ENCODE measurements around the gene TUBA1C. TPM values are rescaled to one million over a fixed set of nuclear protein-coding genes. Genes with fewer than 3 reads are reported as not detected.

TUBA1C gene
- total RNA-seq, 1 experiment from 2014 or later: 540 TPM

DNA sequence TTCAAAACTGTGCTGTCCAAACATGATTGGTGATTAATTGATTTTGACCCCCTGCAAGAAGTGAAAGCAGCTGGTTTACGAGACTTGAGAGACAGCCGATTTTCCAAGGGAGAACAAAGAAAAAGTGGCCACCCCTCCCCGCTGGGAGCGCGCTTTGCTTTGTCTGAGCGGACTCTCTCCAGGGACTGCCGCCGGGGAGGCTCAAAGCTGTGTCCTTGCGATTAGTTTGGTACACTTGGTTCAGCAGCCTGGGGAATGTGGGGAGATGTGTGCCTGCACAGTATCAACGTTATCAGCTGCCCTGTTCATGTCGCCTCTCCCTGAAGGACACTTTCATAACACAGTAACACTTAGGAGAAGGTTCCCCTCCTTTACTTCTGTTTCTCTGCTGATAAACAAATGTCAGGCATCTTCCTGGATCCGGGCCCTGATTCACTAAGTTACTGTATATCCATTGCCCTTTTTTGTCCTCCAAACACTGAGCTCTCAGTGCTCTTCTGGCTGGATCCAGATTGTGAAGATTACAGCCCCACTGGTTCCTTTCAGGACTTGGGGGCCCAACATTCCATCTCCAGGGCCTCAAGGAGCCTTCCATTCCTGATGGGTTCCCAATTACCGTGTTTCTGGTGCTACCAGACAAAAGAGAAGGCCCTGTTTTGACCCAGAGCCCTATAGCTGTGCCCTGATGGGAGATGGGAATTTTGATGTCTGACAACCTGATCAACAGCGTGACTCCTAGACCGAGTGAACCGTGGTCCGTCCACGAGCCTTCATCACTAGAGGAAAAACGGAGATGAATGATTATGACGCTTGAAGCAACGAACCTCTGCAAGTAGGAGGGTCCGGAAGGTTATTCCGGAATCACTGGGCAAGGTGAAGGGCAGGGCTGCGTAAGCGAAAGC, 31.7 kb upstream of the TUBA1C start:
- H3K9me3 Mint-ChIP-seq: no peaks in the 10 kb centered on the region
- H3K4me1 Mint-ChIP-seq: peaks cover 27% of the 10 kb centered on the region
- H3K27ac Mint-ChIP-seq: no peak overlapping the region
- DNase-seq (ENCODE audit: low spot score): peak; percentile 62
- H3K4me3 Mint-ChIP-seq: peak overlapping the region; percentile 38
- ChIA-PET POLR2A (interaction anchor here (0.6 to 2.8 kb wide), 3 partner anchors 10 to 102 kb away, joined by 4 to 10 read pairs (median 5); partner anchors contain the start of gene TUBA1B), CTCF (interaction anchor here (0.6 to 3.6 kb wide), 13 partner anchors 9 to 189 kb away, joined by 3 to 29 read pairs (median 4); partner anchors contain the start of genes PRPH, TUBA1A and TUBA1B)
- no peaks in the 10 kb centered on the region for H3K36me3 Mint-ChIP-seq
- no peak for TF ChIP-seq NFATC4 (CRISPR knock-in tag; IDR thresholded peaks at IDR 0.05)
- no peak for TF ChIP-seq ZNF121 (CRISPR knock-in tag; IDR thresholded peaks at IDR 0.05)
- TF ChIP-seq, protein P1, sequence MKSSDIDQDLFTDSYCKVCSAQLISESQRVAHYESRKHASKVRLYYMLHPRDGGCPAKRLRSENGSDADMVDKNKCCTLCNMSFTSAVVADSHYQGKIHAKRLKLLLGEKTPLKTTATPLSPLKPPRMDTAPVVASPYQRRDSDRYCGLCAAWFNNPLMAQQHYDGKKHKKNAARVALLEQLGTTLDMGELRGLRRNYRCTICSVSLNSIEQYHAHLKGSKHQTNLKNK (CRISPR knock-in tag; IDR thresholded peaks at IDR 0.05): no peak
- TF ChIP-seq SOX15 (CRISPR knock-in tag; IDR thresholded peaks at IDR 0.05): no peak
- no peak for TF ChIP-seq TEAD1 (CRISPR knock-in tag; IDR thresholded peaks at IDR 0.05)
- TF ChIP-seq PRDM15 (CRISPR knock-in tag; IDR thresholded peaks at IDR 0.05): peak; percentile 66; the same call in 1 of the 2 replicates
- no peak for TF ChIP-seq ZNF671 (CRISPR knock-in tag; IDR thresholded peaks at IDR 0.05)
- TF ChIP-seq, protein P2, sequence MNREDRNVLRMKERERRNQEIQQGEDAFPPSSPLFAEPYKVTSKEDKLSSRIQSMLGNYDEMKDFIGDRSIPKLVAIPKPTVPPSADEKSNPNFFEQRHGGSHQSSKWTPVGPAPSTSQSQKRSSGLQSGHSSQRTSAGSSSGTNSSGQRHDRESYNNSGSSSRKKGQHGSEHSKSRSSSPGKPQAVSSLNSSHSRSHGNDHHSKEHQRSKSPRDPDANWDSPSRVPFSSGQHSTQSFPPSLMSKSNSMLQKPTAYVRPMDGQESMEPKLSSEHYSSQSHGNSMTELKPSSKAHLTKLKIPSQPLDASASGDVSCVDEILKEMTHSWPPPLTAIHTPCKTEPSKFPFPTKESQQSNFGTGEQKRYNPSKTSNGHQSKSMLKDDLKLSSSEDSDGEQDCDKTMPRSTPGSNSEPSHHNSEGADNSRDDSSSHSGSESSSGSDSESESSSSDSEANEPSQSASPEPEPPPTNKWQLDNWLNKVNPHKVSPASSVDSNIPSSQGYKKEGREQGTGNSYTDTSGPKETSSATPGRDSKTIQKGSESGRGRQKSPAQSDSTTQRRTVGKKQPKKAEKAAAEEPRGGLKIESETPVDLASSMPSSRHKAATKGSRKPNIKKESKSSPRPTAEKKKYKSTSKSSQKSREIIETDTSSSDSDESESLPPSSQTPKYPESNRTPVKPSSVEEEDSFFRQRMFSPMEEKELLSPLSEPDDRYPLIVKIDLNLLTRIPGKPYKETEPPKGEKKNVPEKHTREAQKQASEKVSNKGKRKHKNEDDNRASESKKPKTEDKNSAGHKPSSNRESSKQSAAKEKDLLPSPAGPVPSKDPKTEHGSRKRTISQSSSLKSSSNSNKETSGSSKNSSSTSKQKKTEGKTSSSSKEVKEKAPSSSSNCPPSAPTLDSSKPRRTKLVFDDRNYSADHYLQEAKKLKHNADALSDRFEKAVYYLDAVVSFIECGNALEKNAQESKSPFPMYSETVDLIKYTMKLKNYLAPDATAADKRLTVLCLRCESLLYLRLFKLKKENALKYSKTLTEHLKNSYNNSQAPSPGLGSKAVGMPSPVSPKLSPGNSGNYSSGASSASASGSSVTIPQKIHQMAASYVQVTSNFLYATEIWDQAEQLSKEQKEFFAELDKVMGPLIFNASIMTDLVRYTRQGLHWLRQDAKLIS (CRISPR knock-in tag; IDR thresholded peaks at IDR 0.05; ENCODE audit: borderline replicate concordance): no peak
- TF ChIP-seq ZNF317 (CRISPR knock-in tag; IDR thresholded peaks at IDR 0.05; ENCODE audit: borderline replicate concordance, low read depth): peak; percentile 49
- peaks cover 6% of the 10 kb centered on the region; the same call in 1 of the 2 replicates for H3K27me3 Mint-ChIP-seq (ENCODE audit: low read depth)
- ATAC-seq: peak; percentile 34

DNA sequence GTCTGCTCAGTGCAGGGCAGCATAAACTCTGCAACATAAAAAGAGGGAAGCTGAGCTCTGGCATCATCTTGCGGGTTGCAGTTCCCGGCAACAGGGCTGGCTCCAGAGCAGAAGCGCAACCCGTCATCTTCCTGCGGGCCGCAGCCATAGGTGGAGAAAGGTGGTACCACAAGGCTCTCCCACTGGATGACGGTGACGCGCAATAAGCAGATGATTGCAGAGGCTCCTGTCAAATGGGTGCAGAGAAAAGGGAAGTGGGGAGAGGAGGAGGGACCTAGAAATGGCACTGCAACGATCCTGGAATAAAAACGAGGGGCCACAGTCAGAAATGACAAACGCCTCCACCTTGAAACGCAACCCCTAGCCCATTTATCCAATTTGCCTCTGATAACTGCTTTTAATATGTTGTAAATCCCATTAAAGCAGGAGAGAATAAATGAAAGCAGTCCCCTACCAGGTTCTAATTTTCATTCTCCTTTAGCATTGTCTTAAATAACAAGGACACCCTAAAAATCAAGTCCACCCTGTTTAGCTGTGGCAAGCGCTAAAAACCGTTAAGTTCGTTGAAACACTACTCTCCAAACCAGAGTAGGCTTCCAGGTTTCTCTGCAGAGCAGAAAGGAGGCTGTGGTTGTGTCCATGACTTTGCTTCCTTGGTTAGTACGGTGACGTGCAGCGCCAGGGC, 30.9 kb upstream of the TUBA1C start:
- Mint-ChIP-seq H3K36me3 (no peaks in the 10 kb centered on the region), H3K27me3 (ENCODE audit: low read depth) (peaks cover 6% of the 10 kb centered on the region), H3K27ac (no peak overlapping the region), H3K4me1 (peaks cover 27% of the 10 kb centered on the region), H3K9me3 (no peaks in the 10 kb centered on the region), H3K4me3 (no peak overlapping the region)
- DNase-seq (ENCODE audit: low spot score) (no peak), ATAC-seq (no peak; the same call in 1 of the 2 replicates)
- ChIA-PET POLR2A (interaction anchor here (0.6 to 2.8 kb wide), 3 partner anchors 12 to 103 kb away, joined by 5 to 12 read pairs (median 10); partner anchors contain the start of genes TUBA1A and TUBA1B), CTCF (interaction anchor here (0.9 to 3.6 kb wide), 10 partner anchors 10 to 237 kb away, joined by 3 to 29 read pairs (median 4); partner anchors contain the start of genes PRPH and TUBA1A)
- TF ChIP-seq JAZF1 (CRISPR knock-in tag; IDR thresholded peaks at IDR 0.05) (no peak), ERG (CRISPR knock-in tag; IDR thresholded peaks at IDR 0.05) (no peak), IRF2 (CRISPR knock-in tag; IDR thresholded peaks at IDR 0.05; ENCODE audit: borderline replicate concordance, low read depth) (no peak), ZNF263 (CRISPR knock-in tag; IDR thresholded peaks at IDR 0.05; ENCODE audit: low read depth) (no peak), TCF7 (CRISPR knock-in tag; IDR thresholded peaks at IDR 0.05; ENCODE audit: low read depth) (no peak), TEAD4 (CRISPR knock-in tag; IDR thresholded peaks at IDR 0.05) (no peak), SOX15 (CRISPR knock-in tag; IDR thresholded peaks at IDR 0.05) (no peak), SMAD4 (CRISPR knock-in tag; IDR thresholded peaks at IDR 0.05) (no peak)
- TF ChIP-seq, protein P3, sequence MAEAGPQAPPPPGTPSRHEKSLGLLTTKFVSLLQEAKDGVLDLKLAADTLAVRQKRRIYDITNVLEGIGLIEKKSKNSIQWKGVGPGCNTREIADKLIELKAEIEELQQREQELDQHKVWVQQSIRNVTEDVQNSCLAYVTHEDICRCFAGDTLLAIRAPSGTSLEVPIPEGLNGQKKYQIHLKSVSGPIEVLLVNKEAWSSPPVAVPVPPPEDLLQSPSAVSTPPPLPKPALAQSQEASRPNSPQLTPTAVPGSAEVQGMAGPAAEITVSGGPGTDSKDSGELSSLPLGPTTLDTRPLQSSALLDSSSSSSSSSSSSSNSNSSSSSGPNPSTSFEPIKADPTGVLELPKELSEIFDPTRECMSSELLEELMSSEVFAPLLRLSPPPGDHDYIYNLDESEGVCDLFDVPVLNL (CRISPR knock-in tag; IDR thresholded peaks at IDR 0.05; ENCODE audit: borderline replicate concordance, low read depth): no peak
- TF ChIP-seq, protein P4, sequence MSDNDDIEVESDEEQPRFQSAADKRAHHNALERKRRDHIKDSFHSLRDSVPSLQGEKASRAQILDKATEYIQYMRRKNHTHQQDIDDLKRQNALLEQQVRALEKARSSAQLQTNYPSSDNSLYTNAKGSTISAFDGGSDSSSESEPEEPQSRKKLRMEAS (CRISPR knock-in tag; IDR thresholded peaks at IDR 0.05): no peak
- TF ChIP-seq, protein P5, sequence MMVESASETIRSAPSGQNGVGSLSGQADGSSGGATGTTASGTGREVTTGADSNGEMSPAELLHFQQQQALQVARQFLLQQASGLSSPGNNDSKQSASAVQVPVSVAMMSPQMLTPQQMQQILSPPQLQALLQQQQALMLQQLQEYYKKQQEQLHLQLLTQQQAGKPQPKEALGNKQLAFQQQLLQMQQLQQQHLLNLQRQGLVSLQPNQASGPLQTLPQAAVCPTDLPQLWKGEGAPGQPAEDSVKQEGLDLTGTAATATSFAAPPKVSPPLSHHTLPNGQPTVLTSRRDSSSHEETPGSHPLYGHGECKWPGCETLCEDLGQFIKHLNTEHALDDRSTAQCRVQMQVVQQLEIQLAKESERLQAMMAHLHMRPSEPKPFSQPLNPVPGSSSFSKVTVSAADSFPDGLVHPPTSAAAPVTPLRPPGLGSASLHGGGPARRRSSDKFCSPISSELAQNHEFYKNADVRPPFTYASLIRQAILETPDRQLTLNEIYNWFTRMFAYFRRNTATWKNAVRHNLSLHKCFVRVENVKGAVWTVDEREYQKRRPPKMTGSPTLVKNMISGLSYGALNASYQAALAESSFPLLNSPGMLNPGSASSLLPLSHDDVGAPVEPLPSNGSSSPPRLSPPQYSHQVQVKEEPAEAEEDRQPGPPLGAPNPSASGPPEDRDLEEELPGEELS (CRISPR knock-in tag; IDR thresholded peaks at IDR 0.05): no peak

All from WTC11 (cell line).